Epithelial cell of esophagus (primary cell): ENCODE data around the gene ARL8A.
"Not testable (repeated sequence)": the region's sequence is repeated elsewhere in the genome, so short reads cannot be mapped to it uniquely, and the experiment has no call there.

Experiments
- DNase-seq: peaks from one replicate; pipeline ENCODE4 v3.0.0; 2010; ENCODE audit warnings: low read depth
- H3K4me3 ChIP-seq: 2 replicates; pipeline ENCODE4 v1.5.1; 2011; ENCODE audit warnings: mild to moderate bottlenecking, low read length, control low read depth
- TF ChIP-seq, protein P1 (sequence below): IDR thresholded peaks from 2 replicates; pipeline ENCODE4 v1.5.1; 2011; ENCODE audit warnings: low read depth, mild to moderate bottlenecking, low read length, control low read depth, inconsistent platforms; ENCODE audit not compliant: insufficient read depth; ENCODE audit errors: missing control alignments

ARL8A gene

DNA sequence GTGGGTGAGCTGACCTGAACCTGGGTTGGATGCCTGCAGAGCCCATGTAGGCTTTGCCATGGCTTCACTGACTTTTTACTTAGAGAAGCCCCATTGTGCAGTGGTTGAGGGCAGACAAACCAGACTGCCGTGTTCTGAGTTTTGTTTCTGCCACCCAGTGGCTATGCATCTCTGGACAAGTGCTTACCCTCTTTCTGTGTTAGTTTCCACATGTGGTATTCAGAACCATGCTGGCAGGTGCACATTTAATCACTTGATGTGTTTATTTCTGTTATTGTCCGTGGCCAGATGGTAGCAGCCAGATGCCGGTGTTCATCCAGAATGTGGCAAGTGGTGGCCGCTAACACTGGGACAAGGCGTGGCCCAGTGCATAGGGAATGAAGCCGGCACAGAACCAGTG is 26.2 kb upstream of the ARL8A start:
- no peak overlapping the region for H3K4me3 ChIP-seq
- TF ChIP-seq, protein P1, sequence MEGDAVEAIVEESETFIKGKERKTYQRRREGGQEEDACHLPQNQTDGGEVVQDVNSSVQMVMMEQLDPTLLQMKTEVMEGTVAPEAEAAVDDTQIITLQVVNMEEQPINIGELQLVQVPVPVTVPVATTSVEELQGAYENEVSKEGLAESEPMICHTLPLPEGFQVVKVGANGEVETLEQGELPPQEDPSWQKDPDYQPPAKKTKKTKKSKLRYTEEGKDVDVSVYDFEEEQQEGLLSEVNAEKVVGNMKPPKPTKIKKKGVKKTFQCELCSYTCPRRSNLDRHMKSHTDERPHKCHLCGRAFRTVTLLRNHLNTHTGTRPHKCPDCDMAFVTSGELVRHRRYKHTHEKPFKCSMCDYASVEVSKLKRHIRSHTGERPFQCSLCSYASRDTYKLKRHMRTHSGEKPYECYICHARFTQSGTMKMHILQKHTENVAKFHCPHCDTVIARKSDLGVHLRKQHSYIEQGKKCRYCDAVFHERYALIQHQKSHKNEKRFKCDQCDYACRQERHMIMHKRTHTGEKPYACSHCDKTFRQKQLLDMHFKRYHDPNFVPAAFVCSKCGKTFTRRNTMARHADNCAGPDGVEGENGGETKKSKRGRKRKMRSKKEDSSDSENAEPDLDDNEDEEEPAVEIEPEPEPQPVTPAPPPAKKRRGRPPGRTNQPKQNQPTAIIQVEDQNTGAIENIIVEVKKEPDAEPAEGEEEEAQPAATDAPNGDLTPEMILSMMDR, result no peak
- no peak for DNase-seq

DNA sequence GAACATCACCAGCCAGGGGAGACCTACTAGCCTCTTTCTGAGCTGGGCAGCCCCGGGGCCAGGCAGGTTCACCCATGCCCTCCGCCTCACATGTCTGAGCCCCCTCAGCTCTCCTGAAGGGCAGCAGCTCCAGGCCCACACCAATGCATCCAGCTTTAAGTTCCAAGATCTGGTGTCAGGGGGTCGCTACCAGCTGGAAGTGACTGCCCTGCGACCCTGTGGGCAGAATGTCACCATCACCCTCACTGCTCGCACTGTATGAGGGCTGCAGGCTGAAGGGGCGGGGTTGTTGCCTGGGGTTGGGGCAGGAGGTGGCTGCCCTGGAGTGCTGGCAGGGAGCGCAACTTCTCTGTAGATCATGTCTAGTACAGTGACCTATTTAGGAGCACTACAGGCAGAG is 24.3 kb upstream of the ARL8A start:
- TF ChIP-seq, protein P1, result no peak
- H3K4me3 ChIP-seq, result no peak overlapping the region
- DNase-seq, result no peak

DNA sequence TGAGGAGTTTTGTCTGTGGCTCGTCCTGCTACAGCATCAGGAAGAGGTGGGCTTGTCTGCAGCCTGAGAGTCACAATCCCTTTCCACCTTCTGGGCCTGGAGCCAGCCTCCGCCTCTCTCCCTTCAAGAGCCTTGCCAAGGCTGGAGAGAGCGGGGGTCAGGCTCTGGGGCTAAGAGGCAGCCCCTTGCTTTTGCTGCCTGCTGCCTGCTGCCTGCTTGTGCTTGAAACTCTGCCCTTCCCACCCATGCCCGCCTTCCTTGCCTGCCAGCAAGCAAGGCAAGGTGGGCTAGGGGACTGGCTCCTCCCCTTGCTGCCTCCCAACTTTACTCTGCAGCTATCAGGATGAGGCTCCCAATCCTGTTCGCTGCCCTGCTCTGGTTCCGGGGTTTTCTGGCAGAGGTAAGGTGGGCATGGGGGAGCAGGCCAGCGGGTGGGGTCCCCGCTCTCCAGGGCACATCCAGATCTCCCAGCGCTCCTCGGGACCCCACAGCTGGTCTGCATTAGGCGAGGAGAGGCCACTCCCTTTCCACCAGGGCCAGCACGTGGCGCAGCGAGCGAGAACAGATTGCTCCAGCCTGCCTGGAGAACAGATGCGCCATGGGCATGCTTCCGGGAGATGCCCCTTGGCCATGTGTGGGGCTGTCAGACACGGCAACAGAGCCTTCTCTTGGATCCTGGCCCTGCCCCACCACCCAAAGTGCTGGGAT is 23.3 kb upstream of the ARL8A start:
- TF ChIP-seq, protein P1, result no peak
- no peak overlapping the region for H3K4me3 ChIP-seq
- no peak for DNase-seq

DNA sequence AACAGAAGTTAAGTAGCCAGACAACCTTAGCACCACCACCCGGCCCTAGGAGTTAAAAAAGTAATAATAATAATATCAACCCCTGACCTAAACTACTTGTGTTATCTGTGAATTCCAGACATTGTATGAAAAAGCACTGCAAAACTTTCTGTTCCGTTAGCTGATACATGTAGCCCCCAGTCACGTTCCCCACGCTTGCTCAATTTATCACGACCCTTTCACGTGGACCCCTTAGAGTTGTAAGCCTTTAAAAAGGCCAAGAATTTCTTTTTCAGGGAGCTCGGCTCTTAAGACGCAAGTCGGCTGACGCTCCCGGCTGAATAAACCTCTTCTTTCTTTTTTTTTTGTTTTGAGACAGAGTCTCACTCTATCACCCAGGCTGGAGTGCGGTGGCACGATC is 22.5 kb upstream of the ARL8A start:
- not testable (repeated sequence) for DNase-seq, H3K4me3 ChIP-seq

DNA sequence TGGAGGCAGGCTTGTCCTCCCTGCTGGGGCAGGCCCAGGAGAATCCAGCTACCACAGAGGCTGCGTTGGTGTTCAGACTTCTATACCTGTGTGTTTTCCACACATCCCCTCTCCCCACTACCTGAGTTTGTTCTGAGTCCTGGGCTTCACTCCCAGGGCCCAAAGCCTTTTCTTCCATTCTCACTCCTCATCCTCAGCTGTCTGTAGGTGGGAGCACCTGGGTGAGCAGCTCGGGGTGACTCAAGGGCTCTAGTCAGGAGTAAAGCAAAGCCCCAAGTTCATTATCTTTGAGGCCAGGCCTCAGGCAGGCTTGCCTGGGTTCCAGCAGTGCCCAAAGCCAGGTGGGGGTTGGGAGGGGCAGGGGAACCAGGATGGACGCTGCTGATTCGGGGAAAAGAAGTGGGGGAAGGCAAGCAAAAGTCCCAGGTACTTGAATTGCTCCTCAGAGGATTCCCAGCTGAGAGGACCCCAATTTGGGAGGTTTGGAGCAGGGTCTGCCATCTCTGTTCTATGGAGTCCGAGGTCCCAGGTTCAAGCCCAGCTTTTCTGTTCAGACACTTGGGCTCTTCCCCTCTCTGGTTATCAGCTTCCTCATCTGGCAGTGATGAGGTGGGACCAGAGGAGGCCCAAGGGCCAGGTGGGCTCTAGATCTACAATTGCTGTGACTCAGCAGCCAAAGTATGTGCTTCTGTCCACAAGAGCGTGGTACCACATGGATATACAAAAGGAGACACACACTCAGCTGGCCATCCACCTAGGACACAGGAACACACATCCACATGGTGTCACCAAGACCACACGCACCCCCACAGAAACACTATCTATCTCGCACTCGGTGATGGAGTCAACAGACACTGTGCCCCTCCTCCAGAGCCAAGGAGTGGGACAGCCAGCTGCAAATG is 21.7 kb upstream of the ARL8A start:
- no peak overlapping the region for H3K4me3 ChIP-seq
- no peak for DNase-seq
- TF ChIP-seq, protein P1, result no peak

DNA sequence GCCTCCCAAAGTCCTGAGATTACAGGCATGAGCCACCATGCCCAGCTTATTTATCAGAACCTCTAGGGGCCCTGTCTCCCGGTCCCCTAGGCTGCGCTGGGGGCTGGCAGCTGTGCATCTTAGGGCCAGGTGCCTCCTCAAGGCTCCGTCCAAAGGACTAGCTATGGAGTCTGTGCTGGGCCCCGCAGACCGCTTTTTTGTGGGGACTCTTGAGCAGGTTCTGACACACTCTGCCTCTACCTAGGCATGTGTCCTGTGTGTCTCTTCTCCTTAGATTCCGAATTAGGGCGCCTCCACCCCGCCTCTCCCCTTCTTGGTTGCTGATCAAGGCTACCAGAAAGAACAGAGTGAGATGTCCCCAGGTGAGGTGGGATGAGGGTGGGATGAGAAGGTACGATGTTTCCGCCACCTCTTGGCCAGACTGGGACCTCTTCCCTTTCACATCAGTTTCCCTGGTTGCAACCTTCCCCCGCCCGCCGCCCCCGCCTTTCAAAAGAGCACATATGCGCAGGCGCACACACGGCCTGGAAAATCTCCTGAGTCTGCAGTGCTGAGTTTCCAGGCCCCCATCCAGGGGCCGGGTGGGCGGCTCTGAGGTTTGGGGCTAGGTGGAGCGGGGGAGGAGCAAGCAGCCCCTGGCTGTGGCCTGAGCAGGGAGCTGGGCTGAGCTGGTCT is 20.9 kb upstream of the ARL8A start:
- TF ChIP-seq, protein P1, result no peak
- no peak overlapping the region for H3K4me3 ChIP-seq
- no peak for DNase-seq
